Measurements from ENCODE around the gene HERC6.
"Not testable (repeated sequence)": the region's sequence is repeated elsewhere in the genome, so short reads cannot be mapped to it uniquely, and the experiment has no call there.

HERC6 gene

GRCh38 chr4:88378691-88379559 lies at the start of gene HERC6:
HERC6 (plus strand) TSS chr4:88378852; CDS start chr4:88378922, 70 bp downstream.
- in situ Hi-C loops (cut with HindIII; ENCODE audit: low sequenced_read_pairs): no loop called here

DNA sequence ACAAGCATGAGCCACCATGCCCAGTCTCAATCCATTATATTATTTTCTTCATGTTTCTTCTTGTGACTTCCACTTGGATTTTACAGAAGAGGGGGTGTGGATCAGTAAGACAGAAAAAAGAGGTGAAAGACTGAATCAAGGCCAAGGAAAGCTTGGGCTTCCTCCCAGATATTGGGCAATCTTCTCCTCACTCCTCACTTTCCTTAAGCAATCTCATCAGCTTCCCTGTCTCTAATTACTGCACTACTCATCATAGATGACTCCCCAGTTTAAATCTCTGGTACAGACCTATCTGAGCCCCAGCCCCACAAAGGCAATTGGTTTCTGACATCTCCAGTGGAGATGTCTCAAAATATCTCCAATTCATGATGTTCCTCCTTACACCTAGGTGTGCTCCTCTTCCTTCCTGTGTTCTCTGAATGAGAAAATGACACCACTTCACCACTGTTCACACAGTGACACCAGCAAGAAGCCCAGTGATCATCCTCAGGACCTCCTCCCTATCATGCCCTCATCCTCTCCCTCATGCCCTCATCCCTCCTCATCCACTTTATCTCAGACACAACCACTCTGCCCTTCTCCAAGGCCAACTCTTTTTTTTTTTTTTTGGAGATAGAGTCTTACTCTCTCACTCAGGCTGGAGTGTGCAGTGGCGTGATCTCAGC lies 44.8 kb upstream of the HERC6 start:
- in situ Hi-C loops (cut with HindIII; ENCODE audit: low sequenced_read_pairs): no loop called here

- in situ Hi-C loops (cut with HindIII; ENCODE audit: low sequenced_read_pairs): no loop called here
Measured at GRCh38 chr4:88335092-88335665, 43.5 kb upstream of the HERC6 start.

GRCh38 chr4:88341227-88342192 lies 37.1 kb upstream of the HERC6 start:
- in situ Hi-C loops (cut with HindIII; ENCODE audit: low sequenced_read_pairs): loop anchor here (5.0 kb wide), 1 partner anchor 54 kb away; no protein-coding TSS in a partner anchor

DNA sequence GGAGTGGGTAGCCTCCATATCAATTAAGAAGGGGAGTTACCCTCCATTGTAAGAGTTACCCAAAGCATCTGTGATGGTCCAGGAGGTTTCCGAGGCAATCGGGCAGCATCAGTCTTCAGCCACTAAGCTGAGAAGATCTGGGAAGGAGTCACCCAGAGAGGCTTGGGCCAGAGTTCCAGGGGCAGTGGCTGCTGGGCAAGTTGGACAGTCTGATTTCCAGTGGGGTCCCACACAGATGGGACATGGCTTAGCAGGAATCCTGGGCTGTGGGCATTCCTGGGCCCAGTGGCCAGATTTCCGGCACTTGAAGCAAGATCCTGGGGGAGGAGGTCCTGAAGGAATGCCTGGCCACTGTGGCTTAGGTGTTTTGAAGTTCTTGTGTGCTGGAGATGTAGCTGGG lies 31.8 kb upstream of the HERC6 start:
- in situ Hi-C loops (cut with HindIII; ENCODE audit: low sequenced_read_pairs): not testable (repeated sequence)

DNA sequence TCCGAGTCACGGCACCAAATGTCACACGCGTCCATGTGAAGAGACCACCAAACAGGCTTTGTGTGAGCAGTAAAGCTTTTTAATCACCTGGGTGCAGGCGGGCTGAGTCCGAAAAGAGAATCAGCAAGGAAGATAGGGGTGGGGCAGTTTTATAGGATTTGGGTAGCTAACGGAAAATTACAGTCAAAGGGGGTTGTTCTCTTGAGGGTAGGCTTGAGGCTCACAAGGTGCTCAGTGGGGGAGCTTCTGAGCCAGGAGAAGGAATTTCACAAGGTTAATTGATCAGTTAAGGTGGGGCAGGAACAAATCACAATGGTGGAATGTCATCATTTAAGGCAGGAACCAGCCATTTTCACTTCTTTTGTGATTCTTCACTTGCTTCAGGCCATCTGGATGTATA lies 29.9 kb upstream of the HERC6 start:
- in situ Hi-C loops (cut with HindIII; ENCODE audit: low sequenced_read_pairs): not testable (repeated sequence)

DNA sequence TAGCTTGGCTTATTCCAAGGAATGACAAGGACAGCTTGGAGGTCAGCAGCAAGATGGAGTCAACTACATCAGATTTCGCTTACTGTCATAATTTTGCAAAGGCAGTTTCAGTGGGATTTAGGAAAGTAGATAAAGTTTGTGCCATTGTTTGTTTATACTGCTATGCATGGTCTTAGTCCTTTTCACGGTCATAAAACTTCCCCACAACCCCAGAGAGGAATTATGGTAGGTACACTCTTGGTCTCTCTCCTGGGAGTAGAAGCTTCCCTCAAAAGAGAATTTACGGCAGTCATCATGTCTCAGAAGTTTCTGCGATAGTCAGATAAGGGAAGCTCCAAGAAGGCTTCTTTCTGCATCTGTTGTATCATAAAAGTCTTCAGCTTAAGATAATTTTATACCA lies 27.9 kb upstream of the HERC6 start:
- in situ Hi-C loops (cut with HindIII; ENCODE audit: low sequenced_read_pairs): no loop called here

- in situ Hi-C loops (cut with HindIII; ENCODE audit: low sequenced_read_pairs): no loop called here
Measured at GRCh38 chr4:88352062-88352740, 26.5 kb upstream of the HERC6 start.

GRCh38 chr4:88353324-88353723 lies 25.3 kb upstream of the HERC6 start:
- in situ Hi-C loops (cut with HindIII; ENCODE audit: low sequenced_read_pairs): no loop called here

DNA sequence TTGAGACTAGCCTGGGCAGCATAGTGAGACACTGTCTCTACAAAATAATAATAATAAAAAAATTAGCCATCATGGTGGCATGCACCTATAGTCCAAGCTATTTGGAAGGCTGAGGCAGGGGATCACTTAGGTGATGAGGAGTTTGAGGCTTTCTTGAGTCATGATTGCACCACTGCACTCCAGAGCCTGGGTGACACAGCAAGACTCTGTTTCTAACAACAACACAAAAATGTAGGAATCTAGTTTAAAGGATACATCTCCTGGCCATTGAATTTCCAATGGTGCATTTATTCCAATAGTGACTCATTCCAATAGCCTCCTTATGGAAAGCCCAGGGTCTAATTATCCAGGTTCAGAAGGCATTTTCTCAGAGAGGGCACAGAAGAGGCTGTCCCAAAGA lies 21.9 kb upstream of the HERC6 start:
- in situ Hi-C loops (cut with HindIII; ENCODE audit: low sequenced_read_pairs): no loop called here

DNA sequence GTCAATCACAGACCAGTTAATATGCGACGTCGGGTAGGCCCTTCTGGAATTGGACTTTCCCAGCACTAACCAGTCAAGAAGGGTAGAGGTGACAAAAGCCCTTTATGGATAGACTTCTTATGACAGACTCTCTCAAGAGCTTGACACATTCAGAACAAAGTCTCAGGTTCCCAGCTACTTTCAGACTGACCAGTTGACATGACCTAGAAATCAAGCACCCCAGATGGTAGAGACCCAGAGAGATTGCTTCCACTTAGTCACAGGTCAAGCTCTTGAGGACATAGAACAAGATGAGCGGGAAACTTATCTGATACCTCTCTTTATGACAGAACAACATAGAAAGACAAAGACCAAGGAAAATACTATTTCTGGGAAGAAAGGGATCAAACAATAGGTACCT lies 21.4 kb upstream of the HERC6 start:
- in situ Hi-C loops (cut with HindIII; ENCODE audit: low sequenced_read_pairs): no loop called here

DNA sequence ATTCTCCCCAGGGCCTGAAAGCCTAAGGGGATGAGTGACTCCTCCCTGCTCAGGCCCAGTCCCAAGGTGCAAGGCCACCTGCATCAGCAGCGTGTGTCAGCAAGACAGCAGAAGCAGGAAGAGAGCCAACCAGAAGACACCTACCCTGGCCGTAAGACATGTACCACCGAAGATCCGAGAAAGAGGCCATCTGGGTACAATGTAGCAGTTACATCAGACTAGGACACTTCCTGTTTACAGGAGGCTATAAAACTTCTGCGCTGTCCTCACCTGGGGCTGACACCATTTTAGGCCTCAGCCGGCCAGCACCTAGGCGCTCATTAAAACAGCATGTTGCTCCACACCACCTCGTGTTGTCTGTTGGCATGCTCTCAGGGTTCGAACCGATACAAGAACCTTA lies 19.1 kb upstream of the HERC6 start:
- in situ Hi-C loops (cut with HindIII; ENCODE audit: low sequenced_read_pairs): no loop called here

- in situ Hi-C loops (cut with HindIII; ENCODE audit: low sequenced_read_pairs): no loop called here
Measured at GRCh38 chr4:88360256-88360655, 18.4 kb upstream of the HERC6 start.

GRCh38 chr4:88360791-88361190 lies 17.9 kb upstream of the HERC6 start:
- in situ Hi-C loops (cut with HindIII; ENCODE audit: low sequenced_read_pairs): no loop called here

DNA sequence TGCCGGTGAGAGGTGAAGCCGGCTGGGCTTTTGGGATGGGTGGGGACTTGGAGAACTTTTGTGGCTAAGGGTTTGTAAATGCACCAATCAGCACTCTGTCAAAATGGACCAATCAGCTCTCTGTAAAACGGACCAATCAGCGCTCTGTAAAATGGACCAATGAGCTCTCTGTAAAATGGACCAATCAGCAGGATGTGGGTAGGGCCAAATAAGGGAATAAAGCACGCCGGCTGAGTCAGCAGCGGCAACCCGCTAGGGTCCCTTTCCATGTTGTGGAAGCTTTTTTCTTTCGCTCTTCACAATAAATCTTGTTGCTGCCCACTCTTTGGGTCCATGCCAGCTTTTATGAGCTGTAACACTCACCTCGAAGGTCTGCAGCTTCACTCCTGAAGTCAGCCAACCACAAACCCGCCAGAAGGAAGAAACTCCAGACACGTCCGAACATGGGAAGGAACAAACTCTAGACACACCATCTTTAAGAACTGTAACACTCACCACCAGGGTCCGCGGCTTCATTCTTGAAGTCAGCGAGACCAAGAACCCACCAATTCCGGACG lies 17.4 kb upstream of the HERC6 start:
- in situ Hi-C loops (cut with HindIII; ENCODE audit: low sequenced_read_pairs): not testable (repeated sequence)

GRCh38 chr4:88366460-88366859 lies 12.2 kb upstream of the HERC6 start:
- in situ Hi-C loops (cut with HindIII; ENCODE audit: low sequenced_read_pairs): no loop called here

GRCh38 chr4:88367826-88368225 lies 10.8 kb upstream of the HERC6 start:
- in situ Hi-C loops (cut with HindIII; ENCODE audit: low sequenced_read_pairs): no loop called here

DNA sequence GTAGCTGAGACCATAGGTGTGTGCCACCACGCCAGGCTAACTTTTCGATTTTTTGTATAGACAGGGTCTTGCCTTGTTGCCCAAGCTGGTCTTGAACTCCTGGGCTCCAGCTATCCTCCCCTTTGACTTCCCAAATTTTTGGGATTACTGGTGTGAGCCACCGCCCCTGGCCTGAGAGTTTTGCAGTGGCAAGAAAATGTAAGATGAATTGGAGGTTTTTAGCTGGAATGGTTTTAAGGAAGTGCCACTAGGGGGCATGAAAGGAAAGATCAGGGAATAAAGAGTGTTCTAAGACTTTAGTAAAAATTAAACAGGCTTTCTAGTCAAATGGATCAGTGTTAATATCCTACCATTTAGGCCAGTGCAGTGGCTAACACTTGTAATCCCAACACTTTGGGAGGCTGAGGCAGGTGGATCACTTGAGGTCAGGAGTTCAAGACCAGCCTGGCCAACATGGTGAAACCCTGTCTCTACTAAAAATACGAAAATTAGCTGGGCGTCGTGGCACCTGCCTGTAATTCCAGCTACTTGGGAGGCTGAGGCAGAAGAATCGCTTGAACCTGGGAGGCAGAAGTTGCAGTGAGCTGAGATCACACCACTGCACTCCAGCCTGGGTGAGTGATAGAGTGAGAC lies 9.4 kb upstream of the HERC6 start:
- in situ Hi-C loops (cut with HindIII; ENCODE audit: low sequenced_read_pairs): not testable (repeated sequence)

GRCh38 chr4:88381123-88381522 lies 2.5 kb downstream of the HERC6 start:
- in situ Hi-C loops (cut with HindIII; ENCODE audit: low sequenced_read_pairs): no loop called here
